ENCODE measurements around the gene OAS2. TPM values are rescaled to one million over a fixed set of nuclear protein-coding genes. Genes with fewer than 3 reads are reported as not detected.

Gene OAS2
- total RNA-seq, 1 donor from 2014 or later: 111 TPM

DNA sequence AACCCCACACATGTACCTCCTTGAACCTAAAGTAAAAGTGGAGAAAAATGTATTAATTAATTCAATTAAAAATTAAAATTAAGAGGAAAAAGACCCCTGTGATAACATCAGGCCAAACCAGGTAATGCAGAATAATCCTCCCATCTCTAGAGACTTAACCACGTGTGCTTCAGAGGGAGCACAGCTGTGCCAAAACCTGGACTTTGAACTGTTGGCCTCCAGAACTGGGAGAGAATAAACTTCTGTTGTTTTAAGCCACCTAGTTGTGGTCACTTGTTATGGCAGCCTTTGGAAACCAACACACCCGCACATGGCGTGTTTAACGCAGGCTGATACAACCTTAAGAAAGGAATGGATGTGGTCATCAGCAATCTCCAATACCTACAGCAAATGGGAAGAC lies 23.8 kb downstream of the OAS2 start:
- Mint-ChIP-seq H3K27me3 (no peaks in the 10 kb centered on the region), H3K9me3 (peaks cover 9% of the 10 kb centered on the region), H3K4me1 (peaks cover 9% of the 10 kb centered on the region), H3K4me3 (no peak overlapping the region), H3K27ac (no peak overlapping the region), H3K36me3 (ENCODE audit: low read depth) (peaks cover 87% of the 10 kb centered on the region)
- intact Hi-C loops (cut with micrococcal nuclease): no loop called here
- no peak for DNase-seq

DNA sequence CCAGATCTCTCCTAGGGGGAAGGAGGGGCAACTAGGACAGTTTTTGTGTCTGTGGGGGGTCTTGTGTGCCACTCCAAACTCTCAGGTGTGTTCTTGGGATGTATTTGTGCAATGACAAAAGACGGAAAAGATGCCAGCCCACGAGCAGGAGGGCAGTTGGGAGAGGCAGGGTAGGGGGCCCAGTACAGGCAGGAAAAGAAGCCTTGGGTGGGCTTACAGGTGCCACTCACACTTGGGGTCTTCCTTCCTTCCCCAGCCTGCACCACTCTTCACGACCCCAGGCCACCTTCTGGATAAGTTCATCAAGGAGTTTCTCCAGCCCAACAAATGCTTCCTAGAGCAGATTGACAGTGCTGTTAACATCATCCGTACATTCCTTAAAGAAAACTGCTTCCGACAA lies 24.4 kb downstream of the OAS2 start:
- peaks cover 85% of the 10 kb centered on the region for H3K36me3 Mint-ChIP-seq (ENCODE audit: low read depth)
- H3K4me3 Mint-ChIP-seq: no peak overlapping the region
- H3K4me1 Mint-ChIP-seq: peaks cover 9% of the 10 kb centered on the region
- peaks cover 5% of the 10 kb centered on the region for H3K9me3 Mint-ChIP-seq
- DNase-seq: no peak
- no peaks in the 10 kb centered on the region for H3K27me3 Mint-ChIP-seq
- intact Hi-C loops (cut with micrococcal nuclease): no loop called here
- no peak overlapping the region for H3K27ac Mint-ChIP-seq

- intact Hi-C loops (cut with micrococcal nuclease): no loop called here
- no peak overlapping the region for H3K27ac Mint-ChIP-seq
- H3K27me3 Mint-ChIP-seq: no peaks in the 10 kb centered on the region
- peaks cover under 1% of the 10 kb centered on the region for H3K9me3 Mint-ChIP-seq
- no peak overlapping the region for H3K4me3 Mint-ChIP-seq
- peaks cover 9% of the 10 kb centered on the region for H3K4me1 Mint-ChIP-seq
- DNase-seq: no peak
- peaks cover 83% of the 10 kb centered on the region for H3K36me3 Mint-ChIP-seq (ENCODE audit: low read depth)
Measured at GRCh38 chr12:113003636-113004035, 25.3 kb downstream of the OAS2 start.

DNA sequence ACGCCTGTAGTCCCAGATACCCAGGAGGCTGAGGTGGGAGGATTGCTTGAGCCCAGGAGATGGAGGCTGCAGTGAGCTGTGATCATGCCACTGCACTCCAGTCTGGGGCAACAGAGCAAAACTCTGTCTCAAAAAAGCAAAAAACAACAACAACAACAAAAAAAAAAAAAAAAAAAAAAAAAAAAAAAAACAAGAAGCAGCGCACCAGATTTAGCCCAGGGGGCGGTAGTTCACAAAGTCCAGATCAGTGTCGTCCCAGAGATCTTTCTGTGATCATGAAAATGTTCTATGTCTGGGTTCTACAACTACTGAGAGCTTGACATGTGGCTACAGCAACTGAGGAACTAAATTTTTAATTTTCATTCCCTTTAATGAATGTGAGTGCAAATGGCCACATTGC lies 27.4 kb downstream of the OAS2 start:
- H3K36me3 Mint-ChIP-seq (ENCODE audit: low read depth): peaks cover 83% of the 10 kb centered on the region
- no peaks in the 10 kb centered on the region for H3K27me3 Mint-ChIP-seq
- no peak overlapping the region for H3K27ac Mint-ChIP-seq
- H3K4me3 Mint-ChIP-seq: no peak overlapping the region
- H3K4me1 Mint-ChIP-seq: peaks cover 7% of the 10 kb centered on the region
- intact Hi-C loops (cut with micrococcal nuclease): no loop called here
- peaks cover 4% of the 10 kb centered on the region for H3K9me3 Mint-ChIP-seq
- no peak for DNase-seq

DNA sequence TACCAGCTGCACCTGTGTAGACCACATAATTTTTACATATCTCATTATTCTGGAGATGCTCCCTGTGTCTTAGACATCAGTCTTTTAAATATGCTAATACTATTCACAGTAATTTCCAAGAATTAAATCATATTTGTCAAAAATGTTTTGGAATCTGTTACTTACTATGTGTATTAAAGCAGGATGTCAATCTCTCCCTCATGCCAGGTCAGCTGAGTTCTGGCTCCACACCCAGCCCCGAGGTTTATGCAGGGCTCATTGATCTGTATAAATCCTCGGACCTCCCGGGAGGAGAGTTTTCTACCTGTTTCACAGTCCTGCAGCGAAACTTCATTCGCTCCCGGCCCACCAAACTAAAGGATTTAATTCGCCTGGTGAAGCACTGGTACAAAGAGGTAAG lies 27.9 kb downstream of the OAS2 start:
- Mint-ChIP-seq H3K36me3 (ENCODE audit: low read depth) (peaks cover 85% of the 10 kb centered on the region), H3K4me3 (no peak overlapping the region), H3K9me3 (peaks cover 7% of the 10 kb centered on the region), H3K27ac (no peak overlapping the region), H3K4me1 (peaks cover 7% of the 10 kb centered on the region), H3K27me3 (no peaks in the 10 kb centered on the region)
- intact Hi-C loops (cut with micrococcal nuclease): no loop called here
- no peak for DNase-seq

- Mint-ChIP-seq H3K27ac (no peak overlapping the region), H3K4me3 (no peak overlapping the region), H3K27me3 (no peaks in the 10 kb centered on the region), H3K36me3 (ENCODE audit: low read depth) (peaks cover 86% of the 10 kb centered on the region), H3K9me3 (peaks cover 7% of the 10 kb centered on the region), H3K4me1 (peaks cover 7% of the 10 kb centered on the region)
- intact Hi-C loops (cut with micrococcal nuclease): no loop called here
- no peak for DNase-seq
Measured at GRCh38 chr12:113006641-113007040, 28.3 kb downstream of the OAS2 start.

DNA sequence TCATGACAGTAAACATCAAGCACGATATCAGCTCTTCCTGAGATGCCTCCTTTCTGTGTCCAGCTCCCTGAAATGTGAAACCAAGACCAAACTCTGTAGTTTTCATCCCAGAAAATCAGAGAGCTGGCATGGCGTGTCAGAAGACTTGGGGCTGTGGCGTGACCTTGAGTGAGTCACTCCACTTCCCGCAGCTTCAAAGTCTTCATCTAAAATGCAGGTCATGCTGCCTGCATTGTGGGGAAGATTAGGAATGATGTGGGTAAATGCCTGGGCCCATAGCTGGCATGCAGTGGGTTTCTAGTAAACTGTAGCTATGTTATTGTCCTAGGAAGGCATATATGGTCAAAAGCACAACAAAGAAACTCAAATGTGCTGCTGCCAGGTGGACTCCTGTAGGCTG lies 28.8 kb downstream of the OAS2 start:
- H3K27me3 Mint-ChIP-seq: no peaks in the 10 kb centered on the region
- no peak overlapping the region for H3K27ac Mint-ChIP-seq
- peaks cover 91% of the 10 kb centered on the region for H3K36me3 Mint-ChIP-seq (ENCODE audit: low read depth)
- no peak overlapping the region for H3K4me3 Mint-ChIP-seq
- DNase-seq: no peak
- peaks cover 7% of the 10 kb centered on the region for H3K4me1 Mint-ChIP-seq
- peaks cover 7% of the 10 kb centered on the region for H3K9me3 Mint-ChIP-seq
- intact Hi-C loops (cut with micrococcal nuclease): no loop called here

GRCh38 chr12:113010701-113011100 lies 32.4 kb downstream of the OAS2 start:
- intact Hi-C loops (cut with micrococcal nuclease): no loop called here
- peak overlapping the region; percentile 18 for H3K27ac Mint-ChIP-seq
- no peaks in the 10 kb centered on the region for H3K27me3 Mint-ChIP-seq
- no peak overlapping the region for H3K4me3 Mint-ChIP-seq
- peaks cover 63% of the 10 kb centered on the region for H3K36me3 Mint-ChIP-seq (ENCODE audit: low read depth)
- H3K9me3 Mint-ChIP-seq: peaks cover 7% of the 10 kb centered on the region
- no peak for DNase-seq
- H3K4me1 Mint-ChIP-seq: peaks cover 4% of the 10 kb centered on the region

- no peak for DNase-seq
- peak overlapping the region; percentile 2 for H3K27ac Mint-ChIP-seq
- no peaks in the 10 kb centered on the region for H3K4me1 Mint-ChIP-seq
- peaks cover under 1% of the 10 kb centered on the region for H3K27me3 Mint-ChIP-seq
- H3K36me3 Mint-ChIP-seq (ENCODE audit: low read depth): peaks cover 30% of the 10 kb centered on the region
- intact Hi-C loops (cut with micrococcal nuclease): no loop called here
- H3K9me3 Mint-ChIP-seq: peaks cover 7% of the 10 kb centered on the region
- H3K4me3 Mint-ChIP-seq: no peak overlapping the region
Measured at GRCh38 chr12:113014565-113014964, 36.2 kb downstream of the OAS2 start.

DNA sequence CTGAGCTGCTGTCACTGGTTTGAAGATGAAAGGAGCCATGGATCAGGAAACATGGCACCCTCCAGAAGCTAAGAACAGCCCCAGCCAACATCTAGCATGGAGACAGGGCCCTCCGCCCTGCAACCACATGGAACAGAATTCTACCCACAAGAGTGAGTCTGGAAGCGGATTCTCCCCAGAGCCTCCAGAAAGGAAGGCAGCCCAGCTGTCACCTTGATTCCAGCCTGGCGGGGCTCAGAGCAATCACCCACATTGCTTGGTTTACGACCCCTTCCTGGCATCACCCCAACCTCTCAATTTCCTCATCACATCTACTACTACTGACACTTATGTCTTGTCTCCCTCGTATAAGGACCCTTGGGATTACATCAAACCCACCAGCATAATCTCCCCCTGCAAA lies 38.5 kb downstream of the OAS2 start:
- H3K4me1 Mint-ChIP-seq: peaks cover 2% of the 10 kb centered on the region
- H3K4me3 Mint-ChIP-seq: no peak overlapping the region
- intact Hi-C loops (cut with micrococcal nuclease): no loop called here
- no peaks in the 10 kb centered on the region for H3K9me3 Mint-ChIP-seq
- H3K27ac Mint-ChIP-seq: no peak overlapping the region
- peaks cover 7% of the 10 kb centered on the region for H3K27me3 Mint-ChIP-seq
- no peak for DNase-seq
- peaks cover 8% of the 10 kb centered on the region for H3K36me3 Mint-ChIP-seq (ENCODE audit: low read depth)

DNA sequence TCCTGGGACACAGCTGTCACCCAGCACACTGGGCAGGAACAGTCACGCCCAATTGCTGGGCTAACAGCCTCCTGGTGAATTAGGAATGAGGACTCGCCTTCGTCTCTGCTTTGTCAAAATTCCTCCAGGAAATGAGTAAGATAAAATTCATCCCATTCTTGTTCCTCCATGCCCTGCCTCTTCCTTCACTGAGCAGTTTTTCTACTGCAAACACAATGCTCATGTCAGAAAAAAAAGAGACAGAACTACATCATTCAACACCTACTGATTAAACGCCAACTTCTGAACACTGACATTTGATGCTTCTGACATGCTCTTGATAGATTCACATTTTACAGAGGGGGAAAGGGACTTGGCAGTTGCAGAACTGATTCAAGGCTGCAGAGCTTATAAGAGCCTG lies 40.7 kb downstream of the OAS2 start:
- H3K4me1 Mint-ChIP-seq: peaks cover 8% of the 10 kb centered on the region

DNA sequence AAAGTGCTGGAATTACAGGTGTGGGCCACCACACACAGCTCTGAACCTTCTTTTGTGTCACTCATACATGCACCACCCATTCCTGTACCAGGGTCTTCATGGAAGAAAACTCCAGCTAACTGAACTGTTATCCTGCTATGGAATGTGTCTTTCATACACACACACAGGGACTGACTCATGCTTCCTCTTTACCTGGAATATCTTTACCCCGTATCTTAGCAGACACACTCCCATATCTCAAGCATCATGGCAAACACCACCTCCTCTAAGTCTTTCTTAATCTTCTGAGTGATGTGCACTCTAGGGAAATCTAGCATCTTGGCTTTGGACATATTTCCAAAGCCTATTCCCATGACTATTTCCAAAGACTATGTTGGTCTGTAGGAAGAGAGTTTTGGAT lies 43.2 kb downstream of the OAS2 start:
- Mint-ChIP-seq H3K9me3 (no peaks in the 10 kb centered on the region), H3K4me3 (no peak overlapping the region), H3K4me1 (peaks cover 8% of the 10 kb centered on the region), H3K27ac (no peak overlapping the region), H3K27me3 (peaks cover 8% of the 10 kb centered on the region), H3K36me3 (ENCODE audit: low read depth) (no peaks in the 10 kb centered on the region)
- intact Hi-C loops (cut with micrococcal nuclease): no loop called here
- DNase-seq: no peak

More for the DNA sequence above, 40.7 kb downstream of the OAS2 start:
- H3K4me3 Mint-ChIP-seq: no peak overlapping the region
- H3K27ac Mint-ChIP-seq: no peak overlapping the region
- no peaks in the 10 kb centered on the region for H3K36me3 Mint-ChIP-seq (ENCODE audit: low read depth)
- DNase-seq: no peak
- peaks cover 8% of the 10 kb centered on the region for H3K27me3 Mint-ChIP-seq
- intact Hi-C loops (cut with micrococcal nuclease): no loop called here
- no peaks in the 10 kb centered on the region for H3K9me3 Mint-ChIP-seq

GRCh38 chr12:113022563-113023297 lies 44.4 kb downstream of the OAS2 start:
- DNase-seq: no peak
- Mint-ChIP-seq H3K4me1 (peaks cover 8% of the 10 kb centered on the region), H3K4me3 (no peak overlapping the region), H3K27ac (peak overlapping the region; percentile 49), H3K9me3 (no peaks in the 10 kb centered on the region), H3K36me3 (ENCODE audit: low read depth) (no peaks in the 10 kb centered on the region), H3K27me3 (peaks cover 11% of the 10 kb centered on the region)
- intact Hi-C loops (cut with micrococcal nuclease): no loop called here

DNA sequence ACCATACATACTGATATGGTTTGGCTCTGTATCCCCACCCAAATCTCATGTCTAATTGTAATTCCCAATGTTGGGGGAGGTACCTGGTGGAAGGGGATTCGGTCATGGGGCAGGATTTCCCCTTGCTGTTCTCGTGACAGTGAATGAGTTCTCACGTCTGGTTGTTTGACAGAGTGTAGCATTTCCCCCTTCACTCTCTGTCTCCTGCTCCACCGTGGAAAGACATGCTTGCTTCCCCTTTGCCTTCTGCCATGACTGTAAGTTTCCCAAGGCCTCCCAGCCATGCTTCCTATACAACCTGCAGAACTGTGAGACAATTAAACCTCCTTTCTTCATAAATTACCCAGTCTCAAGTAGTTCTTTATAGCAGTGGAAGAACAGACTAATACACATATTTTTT lies 49.4 kb downstream of the OAS2 start:
- Mint-ChIP-seq H3K27me3 (peaks cover 14% of the 10 kb centered on the region), H3K36me3 (ENCODE audit: low read depth) (no peaks in the 10 kb centered on the region), H3K4me1 (peaks cover 7% of the 10 kb centered on the region), H3K4me3 (no peak overlapping the region), H3K27ac (no peak overlapping the region), H3K9me3 (no peaks in the 10 kb centered on the region)
- intact Hi-C loops (cut with micrococcal nuclease): no loop called here
- DNase-seq: no peak
